Kidney tubule cell (primary cell): ENCODE measurements around the gene GNB3.

ENCODE experiments used
- DNase-seq: peaks from one replicate; pipeline ENCODE4 v3.0.0-alpha.2; 2018; ENCODE audit warnings: low spot score

GNB3 gene

GRCh38 chr12:6837370-6838060 is 3.2 kb upstream of the GNB3 start:
- DNase-seq: no peak

GRCh38 chr12:6838854-6839253 is 1.9 kb upstream of the GNB3 start:
- DNase-seq: no peak

- no peak for DNase-seq
Observed at GRCh38 chr12:6839482-6840201, 1.1 kb upstream of the GNB3 start.

GRCh38 chr12:6840330-6840729 is 395 bp upstream of the GNB3 start:
- DNase-seq: no peak

GRCh38 chr12:6842075-6842474 is 1.4 kb downstream of the GNB3 start:
- no peak for DNase-seq

GRCh38 chr12:6843118-6843902 is 2.6 kb downstream of the GNB3 start:
- no peak for DNase-seq

GRCh38 chr12:6845395-6845794 is 4.7 kb downstream of the GNB3 start:
- no peak for DNase-seq

- no peak for DNase-seq
Observed at GRCh38 chr12:6846316-6846869, 5.7 kb downstream of the GNB3 start.

GRCh38 chr12:6847676-6848075 is 7.0 kb downstream of the GNB3 start:
- DNase-seq: no peak

GRCh38 chr12:6849427-6849826 is 8.7 kb downstream of the GNB3 start:
- no peak for DNase-seq

GRCh38 chr12:6849976-6850560 is 9.3 kb downstream of the GNB3 start:
- no peak for DNase-seq

GRCh38 chr12:6850796-6851152 is 10.0 kb downstream of the GNB3 start:
- no peak for DNase-seq

GRCh38 chr12:6851153-6851920 is 10.6 kb downstream of the GNB3 start, which contains the start of gene CDCA3:
CDCA3 (minus strand) TSS chr12:6851286; CDS start chr12:6850952, 334 bp downstream.
- DNase-seq: peak; percentile 98

- DNase-seq: peak; percentile 100
Observed at GRCh38 chr12:6851921-6852650, 11.4 kb downstream of the GNB3 start, which contains the start of gene USP5. USP5 (plus strand) TSS chr12:6852150; CDS start chr12:6852180, 30 bp downstream.

GRCh38 chr12:6852651-6853354 is 12.1 kb downstream of the GNB3 start:
- peak; percentile 70 for DNase-seq

- no peak for DNase-seq
Observed at GRCh38 chr12:6853626-6854025, 12.9 kb downstream of the GNB3 start.

- DNase-seq: no peak
Observed at GRCh38 chr12:6854036-6854435, 13.3 kb downstream of the GNB3 start.

GRCh38 chr12:6855322-6855721 is 14.6 kb downstream of the GNB3 start:
- no peak for DNase-seq

- no peak for DNase-seq
Observed at GRCh38 chr12:6858799-6859198, 18.1 kb downstream of the GNB3 start.

- no peak for DNase-seq
Observed at GRCh38 chr12:6860116-6860515, 19.4 kb downstream of the GNB3 start.
